Stimulated activated CD4-positive, alpha-beta T cell treated with anti-CD3 and anti-CD28 coated beads, Interleukin-15, amount 100 ng/mL, for 48 hours (primary cell): ENCODE measurements around the gene NEDD9.

ENCODE experiments used
- DNase-seq, 2 donors: peaks; one replicate each; pipeline ENCODE4 v3.0.0-alpha.2; 2020; ENCODE audit warnings: low read depth in 2 of 2

Gene NEDD9

GRCh38 chr6:11144393-11144851 lies 88.0 kb downstream of the NEDD9 start:
- peak; percentile 47 to 68 for DNase-seq

- DNase-seq = no peak
Observed at GRCh38 chr6:11143394-11144371, 88.8 kb downstream of the NEDD9 start.

- no peak for DNase-seq
Observed at GRCh38 chr6:11142296-11143027, 90.0 kb downstream of the NEDD9 start.

- no peak for DNase-seq
Observed at GRCh38 chr6:11141295-11141694, 91.2 kb downstream of the NEDD9 start.

- no peak for DNase-seq
Observed at GRCh38 chr6:11140056-11140455, 92.4 kb downstream of the NEDD9 start.

- no peak for DNase-seq
Observed at GRCh38 chr6:11139051-11139960, 93.2 kb downstream of the NEDD9 start.

- DNase-seq = no peak
Observed at GRCh38 chr6:11136809-11137208, 95.7 kb downstream of the NEDD9 start.
